Neural cell (in vitro differentiated cells): ENCODE measurements around the gene COPS9. TPM values are rescaled to one million over a fixed set of nuclear protein-coding genes. Genes with fewer than 3 reads are reported as not detected.

Experiments used
- H2AFZ ChIP-seq: fragments of 200-600, 300-800 bp; sonication (generic), shearing (Covaris generic); 2 replicates; pipeline ENCODE4 v1.6.0; 2014; ENCODE audit warnings: low read depth, mild to moderate bottlenecking, antibody characterized with exemption, low read length, moderate library complexity
- H3F3A ChIP-seq: fragments of 200-600 bp; shearing (Covaris generic); 2 replicates; pipeline ENCODE4 v1.6.1; 2016; ENCODE audit warnings: mild to moderate bottlenecking, moderate library complexity, mixed read lengths, antibody characterized with exemption, low read length; ENCODE audit not compliant: insufficient read depth, poor library complexity, severe bottlenecking
- H3K27ac ChIP-seq: fragments of 200-600, 300-800 bp; sonication (generic), shearing (Covaris generic); 2 replicates; pipeline ENCODE4 v1.5.1; 2014; ENCODE audit warnings: mild to moderate bottlenecking, low read length, moderate library complexity
- H3K27me3 ChIP-seq: fragments of 300-800, 200-600 bp; sonication (generic), shearing (Covaris generic); 2 replicates; pipeline ENCODE4 v1.6.0; 2014; ENCODE audit warnings: mild to moderate bottlenecking, low read depth, low read length, moderate library complexity; ENCODE audit not compliant: insufficient read depth
- H3K36me3 ChIP-seq: fragments of 300-800, 200-600 bp; sonication (generic), shearing (Covaris generic); 2 replicates; pipeline ENCODE4 v1.5.1; 2014; ENCODE audit warnings: mild to moderate bottlenecking, antibody characterized with exemption, low read length, moderate library complexity; ENCODE audit not compliant: insufficient read depth
- H3K4me2 ChIP-seq: fragments of 300-800, 200-600 bp; sonication (generic), shearing (Covaris generic); 2 replicates; pipeline ENCODE4 v1.6.0; 2014; ENCODE audit warnings: mild to moderate bottlenecking, low read length
- H3K4me3 ChIP-seq: fragments of 300-800, 200-600 bp; sonication (generic), shearing (Covaris generic); 2 replicates; pipeline ENCODE4 v1.5.1; 2014; ENCODE audit warnings: mild to moderate bottlenecking, low read length, moderate library complexity
- H3K79me2 ChIP-seq: fragments of 200-600 bp; shearing (Covaris generic); replicated peaks from 2 replicates; pipeline ENCODE4 v1.6.0; 2014; ENCODE audit warnings: mild to moderate bottlenecking, low read length, moderate library complexity; ENCODE audit not compliant: insufficient read depth
- H3K9ac ChIP-seq: fragments of 300-800, 200-600 bp; sonication (generic), shearing (Covaris generic); 2 replicates; pipeline ENCODE4 v1.6.1; 2016; ENCODE audit warnings: mild to moderate bottlenecking, low read length, mixed read lengths
- H3K9me2 ChIP-seq: fragments of 200-600 bp; shearing (Covaris generic); 2 replicates; pipeline ENCODE4 v1.6.1; 2016; ENCODE audit warnings: mild to moderate bottlenecking, low read length, mixed read lengths; ENCODE audit not compliant: insufficient read depth
- H3K9me3 ChIP-seq: fragments of 200-600, 300-800 bp; sonication (generic), shearing (Covaris generic); 2 replicates; pipeline ENCODE4 v1.6.1; 2016; ENCODE audit warnings: mild to moderate bottlenecking, mixed run types, low read length, moderate library complexity, mixed read lengths
- H4K20me1 ChIP-seq: fragments of 200-600 bp; shearing (Covaris generic); 2 replicates; pipeline ENCODE4 v1.6.1; 2016; ENCODE audit warnings: mild to moderate bottlenecking, mixed run types; ENCODE audit not compliant: insufficient read depth
- CTCF ChIP-seq: fragments of 450-650 bp; IDR thresholded peaks from 2 replicates; pipeline ENCODE4 v1.5.1; 2014; ENCODE audit warnings: antibody characterized with exemption, mild to moderate bottlenecking, moderate library complexity; ENCODE audit not compliant: poor library complexity, severe bottlenecking
- EP300 ChIP-seq: fragments of 450-650 bp; conservative IDR thresholded peaks from 2 replicates; pipeline ENCODE4 v1.6.1; 2014; ENCODE audit warnings: antibody characterized with exemption, mild to moderate bottlenecking, moderate library complexity; ENCODE audit not compliant: poor library complexity, severe bottlenecking
- EZH2 ChIP-seq: fragments of 200-600, 300-800 bp; shearing (Covaris generic), sonication (generic); IDR thresholded peaks from 2 replicates; pipeline ENCODE4 v1.6.1; 2014; ENCODE audit warnings: antibody characterized with exemption, low read length, borderline replicate concordance, mild to moderate bottlenecking; ENCODE audit not compliant: insufficient read depth, poor library complexity, severe bottlenecking
- MXI1 ChIP-seq: fragments of 450-650 bp; conservative IDR thresholded peaks from 2 replicates; pipeline ENCODE4 v1.6.1; 2014; ENCODE audit warnings: antibody characterized with exemption, mild to moderate bottlenecking; ENCODE audit not compliant: poor library complexity, severe bottlenecking
- POLR2AphosphoS5 ChIP-seq: IDR thresholded peaks from 2 replicates; pipeline ENCODE4 v1.6.1; 2012
- RAD21 ChIP-seq: fragments of 450-650 bp; conservative IDR thresholded peaks from 2 replicates; pipeline ENCODE4 v1.6.1; 2014; ENCODE audit warnings: antibody characterized with exemption, mild to moderate bottlenecking, moderate library complexity
- REST ChIP-seq: IDR thresholded peaks from 2 replicates; pipeline ENCODE4 v1.6.1; 2012; ENCODE audit warnings: borderline replicate concordance
- SMC3 ChIP-seq: fragments of 450-650 bp; conservative IDR thresholded peaks from 2 replicates; pipeline ENCODE4 v1.6.1; 2014; ENCODE audit warnings: antibody characterized with exemption, mild to moderate bottlenecking, moderate library complexity; ENCODE audit not compliant: poor library complexity
- TAF1 ChIP-seq: IDR thresholded peaks from 2 replicates; pipeline ENCODE4 v1.6.1; 2012; ENCODE audit warnings: low read depth
- polyA plus RNA-seq: library from polyadenylated mRNA; depleted of rRNA; stranded (reverse); fragments of >200 nt; gene quantifications from 2 replicates; pipeline ENCODE4 v1.2.3, GENCODE V29; 2014

The COPS9 gene
- polyA plus RNA-seq, 1 donor from 2014 or later: 359 TPM

- Histone ChIP-seq H3K27ac (no peak overlapping the region), H3K9me2 (no peaks in the 10 kb centered on the region), H3K4me3 (no peak overlapping the region), H3K27me3 (no peaks in the 10 kb centered on the region), H3K9ac (no peak overlapping the region), H3K4me2 (no peak overlapping the region), H2AFZ (no peak overlapping the region), H3F3A (no peaks in the 10 kb centered on the region), H3K9me3 (peaks cover 3% of the 10 kb centered on the region), H3K79me2 (no peaks in the 10 kb centered on the region), H3K36me3 (no peaks in the 10 kb centered on the region), H4K20me1 (no peaks in the 10 kb centered on the region)
- TF ChIP-seq SMC3: no peak
- no peak for TF ChIP-seq EP300
- no peak for TF ChIP-seq MXI1
- no peak for TF ChIP-seq EZH2
- TF ChIP-seq REST: no peak
- no peak for TF ChIP-seq TAF1
- no peak for TF ChIP-seq CTCF
- TF ChIP-seq RAD21: no peak
- no peak for TF ChIP-seq POLR2AphosphoS5
These were observed 46.8 kb downstream of the COPS9 start for GRCh38 chr2:240089306-240089705.

- no peaks in the 10 kb centered on the region for H3K27me3 ChIP-seq
- H3K4me2 ChIP-seq: no peak overlapping the region
- TF ChIP-seq EZH2: no peak
- TF ChIP-seq RAD21: no peak
- TF ChIP-seq POLR2AphosphoS5: no peak
- TF ChIP-seq CTCF: no peak
- TF ChIP-seq REST: no peak
- no peak for TF ChIP-seq SMC3
- no peak for TF ChIP-seq EP300
- no peak for TF ChIP-seq MXI1
- TF ChIP-seq TAF1: no peak
- H3K36me3 ChIP-seq: no peaks in the 10 kb centered on the region
- no peak overlapping the region for H3K9ac ChIP-seq
- H3F3A ChIP-seq: no peaks in the 10 kb centered on the region
- no peak overlapping the region for H3K27ac ChIP-seq
- H3K79me2 ChIP-seq: no peaks in the 10 kb centered on the region
- H3K9me2 ChIP-seq: no peaks in the 10 kb centered on the region
- H3K9me3 ChIP-seq: peaks cover 6% of the 10 kb centered on the region
- H3K4me3 ChIP-seq: no peak overlapping the region
- H2AFZ ChIP-seq: no peak overlapping the region
- no peaks in the 10 kb centered on the region for H4K20me1 ChIP-seq
These were observed 49.5 kb downstream of the COPS9 start for GRCh38 chr2:240086563-240086962.
